ENCODE measurements around the gene CSPG5. TPM values are rescaled to one million over a fixed set of nuclear protein-coding genes. Genes with fewer than 3 reads are reported as not detected.

The CSPG5 gene, protein sequence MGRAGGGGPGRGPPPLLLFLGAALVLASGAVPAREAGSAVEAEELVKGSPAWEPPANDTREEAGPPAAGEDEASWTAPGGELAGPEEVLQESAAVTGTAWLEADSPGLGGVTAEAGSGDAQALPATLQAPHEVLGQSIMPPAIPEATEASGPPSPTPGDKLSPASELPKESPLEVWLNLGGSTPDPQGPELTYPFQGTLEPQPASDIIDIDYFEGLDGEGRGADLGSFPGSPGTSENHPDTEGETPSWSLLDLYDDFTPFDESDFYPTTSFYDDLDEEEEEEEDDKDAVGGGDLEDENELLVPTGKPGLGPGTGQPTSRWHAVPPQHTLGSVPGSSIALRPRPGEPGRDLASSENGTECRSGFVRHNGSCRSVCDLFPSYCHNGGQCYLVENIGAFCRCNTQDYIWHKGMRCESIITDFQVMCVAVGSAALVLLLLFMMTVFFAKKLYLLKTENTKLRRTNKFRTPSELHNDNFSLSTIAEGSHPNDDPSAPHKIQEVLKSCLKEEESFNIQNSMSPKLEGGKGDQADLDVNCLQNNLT
- total RNA-seq: 0.66 and 0.71 TPM in 2 replicates

DNA sequence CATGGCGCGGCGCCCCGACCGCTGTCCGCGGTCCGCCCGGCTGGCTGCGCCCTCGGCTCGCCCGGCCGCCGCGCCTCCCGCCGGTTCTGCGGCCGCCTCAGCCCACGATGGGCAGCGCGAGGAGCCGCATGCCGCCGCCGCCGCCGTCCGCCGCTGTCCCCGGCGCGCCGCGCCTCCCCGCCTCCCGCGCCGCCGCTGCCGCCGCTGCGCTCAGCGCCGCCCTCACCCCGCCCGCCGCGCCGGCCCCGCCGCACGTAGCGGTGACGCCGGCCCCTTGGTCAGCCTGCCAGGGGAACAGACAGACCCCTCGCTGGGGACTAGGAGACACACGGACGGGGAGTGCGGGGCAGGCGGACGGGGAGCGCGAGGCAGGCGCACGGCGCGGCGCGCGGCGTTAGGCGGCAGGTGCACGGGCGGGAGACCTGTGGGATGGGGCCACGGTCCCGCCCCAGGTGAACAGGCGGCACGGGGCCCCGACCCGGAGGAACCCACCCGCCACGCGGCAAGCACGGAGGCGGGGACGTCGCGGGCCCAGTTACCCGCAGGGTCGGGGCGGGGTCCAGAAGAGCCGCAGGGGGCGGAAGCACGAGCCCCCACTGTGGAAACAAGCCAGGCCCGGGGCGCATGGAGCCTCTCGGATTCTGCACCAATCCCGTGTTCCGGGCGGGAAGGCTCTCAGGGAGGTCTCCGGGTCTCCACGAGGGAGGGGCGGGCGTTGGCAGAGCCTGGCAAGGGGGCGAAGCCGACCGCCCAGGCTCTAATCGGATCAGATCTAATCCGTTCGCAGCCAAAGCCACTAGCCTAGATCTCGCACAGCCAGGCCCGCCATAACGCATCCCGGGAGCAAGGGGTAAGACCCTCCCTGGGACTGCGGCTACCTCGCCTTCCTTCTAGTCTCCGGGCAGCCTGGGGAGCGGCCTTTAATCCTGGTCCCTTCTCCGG, at the start of gene CSPG5:
CSPG5 (minus strand) TSS at position 175 of the 942 bp plus-strand sequence; CDS start at position 3, 172 bp downstream.
- DNase-seq (ENCODE audit: low read depth, low spot score): no peak

DNA sequence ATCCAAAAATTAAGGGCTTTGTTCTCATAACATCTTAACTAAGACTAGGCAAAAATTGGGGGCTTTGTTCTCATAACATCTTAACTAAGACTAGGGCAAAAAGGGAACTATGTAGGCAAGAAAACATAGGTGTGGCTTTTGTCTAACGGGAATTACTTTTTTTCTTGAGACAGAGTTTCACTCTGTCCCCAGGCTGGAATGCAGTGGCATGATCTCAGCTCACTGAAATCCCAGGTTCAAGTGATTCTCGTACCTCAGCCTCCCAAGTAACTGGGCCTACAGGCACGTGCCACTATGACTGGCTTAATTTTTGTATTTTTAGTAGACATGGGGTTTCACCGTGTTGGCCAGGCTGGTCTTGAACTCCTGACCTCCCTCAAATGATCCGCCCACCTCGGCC, 49.8 kb upstream of the CSPG5 start:
- no peak for DNase-seq (ENCODE audit: low read depth, low spot score)

DNA sequence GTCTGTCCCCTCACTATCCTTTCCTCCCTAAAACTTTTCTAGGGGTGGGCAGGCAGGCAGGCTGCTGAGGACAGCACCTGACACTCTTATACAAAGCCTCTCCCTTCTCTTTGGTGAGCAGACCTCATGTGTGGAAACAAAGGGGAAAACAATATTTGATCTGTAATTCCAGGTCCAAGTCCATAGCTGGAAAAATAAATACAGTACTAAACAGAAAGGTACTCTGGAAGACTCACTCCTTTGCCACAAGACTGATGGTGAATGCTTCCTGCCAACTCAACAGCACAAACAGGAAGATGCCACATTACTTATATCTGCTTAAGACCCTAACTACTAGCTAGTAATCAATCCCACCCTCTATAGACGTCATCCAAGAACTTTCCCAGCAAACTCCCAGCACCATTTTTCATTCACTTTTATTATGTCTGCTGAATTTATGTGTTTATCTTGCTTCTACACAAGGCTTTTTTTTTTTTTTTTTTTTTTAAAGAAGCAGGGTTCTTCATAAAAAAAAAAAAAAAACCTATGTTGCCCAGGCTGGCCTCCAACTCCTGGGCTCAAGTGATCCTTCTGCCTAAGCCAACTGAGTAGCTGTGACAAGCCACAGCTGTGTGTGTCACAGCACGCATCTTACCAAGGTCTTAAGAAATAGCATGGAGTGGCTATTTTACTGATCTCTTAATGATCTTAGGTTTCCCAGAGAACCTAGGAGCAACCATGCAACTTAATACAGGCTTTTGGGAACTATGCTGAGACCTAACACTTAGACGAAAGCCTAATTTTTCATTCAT, 44.2 kb upstream of the CSPG5 start:
- no peak for DNase-seq (ENCODE audit: low read depth, low spot score)

DNA sequence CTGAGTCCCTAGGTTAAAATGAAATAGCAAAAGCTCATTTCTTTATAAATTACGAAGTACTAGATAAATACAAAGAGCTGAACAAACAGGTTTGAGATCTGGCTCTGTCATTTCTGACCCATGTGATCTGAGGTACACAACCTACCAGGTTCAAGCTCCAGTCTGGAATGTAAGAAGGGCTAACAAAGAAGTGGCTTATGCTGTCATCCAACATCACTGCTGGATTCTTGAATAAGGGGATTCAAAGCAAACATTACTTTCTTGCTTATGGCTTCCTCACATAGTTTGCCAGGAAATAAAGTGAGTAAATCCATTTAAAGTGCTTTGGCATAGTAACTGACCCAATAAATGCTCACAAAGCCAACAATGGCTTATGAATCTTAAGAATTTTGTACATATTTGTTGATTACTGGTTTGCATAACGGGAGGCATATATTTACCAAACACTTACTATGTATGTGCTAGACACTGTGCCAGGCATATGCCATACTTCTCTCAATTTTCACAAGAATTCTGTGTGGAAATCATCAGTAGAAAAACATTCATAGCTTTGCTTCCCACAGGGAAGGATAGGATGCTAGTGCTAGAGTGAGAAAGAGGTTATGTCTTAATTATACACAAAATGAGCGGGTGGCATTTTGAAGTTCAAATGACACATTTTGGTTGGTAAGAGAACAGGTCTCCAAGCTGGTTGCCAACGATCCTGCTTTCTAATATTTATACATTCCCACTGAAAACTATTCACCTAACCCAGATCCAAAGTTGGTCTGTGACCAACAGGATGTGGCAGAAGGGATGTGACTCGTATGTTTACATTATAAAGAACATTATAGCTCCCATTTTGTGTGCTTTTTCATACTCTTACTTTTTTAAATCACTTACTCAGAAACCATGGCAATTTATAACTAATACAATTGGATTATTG, 38.7 kb upstream of the CSPG5 start:
- no peak for DNase-seq (ENCODE audit: low read depth, low spot score)

DNA sequence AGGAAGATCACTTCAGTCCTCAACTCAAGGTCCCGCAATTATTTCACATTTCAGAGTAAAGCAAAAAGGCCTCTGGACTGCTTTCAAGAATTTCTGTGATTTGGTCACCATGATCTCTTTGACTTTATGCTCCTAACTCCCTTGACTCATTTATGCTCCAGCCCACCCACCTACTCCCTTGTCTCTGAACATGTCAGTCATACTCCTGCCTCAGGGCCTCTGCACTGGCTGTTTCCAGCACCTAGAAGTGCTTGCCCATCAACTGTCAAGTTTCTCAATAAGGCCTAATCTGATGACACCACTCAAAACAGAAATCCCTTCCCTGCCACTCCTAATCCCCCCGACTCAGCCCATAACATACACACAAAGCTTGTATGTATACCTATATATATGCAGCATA, 36.1 kb upstream of the CSPG5 start:
- no peak for DNase-seq (ENCODE audit: low read depth, low spot score)

DNA sequence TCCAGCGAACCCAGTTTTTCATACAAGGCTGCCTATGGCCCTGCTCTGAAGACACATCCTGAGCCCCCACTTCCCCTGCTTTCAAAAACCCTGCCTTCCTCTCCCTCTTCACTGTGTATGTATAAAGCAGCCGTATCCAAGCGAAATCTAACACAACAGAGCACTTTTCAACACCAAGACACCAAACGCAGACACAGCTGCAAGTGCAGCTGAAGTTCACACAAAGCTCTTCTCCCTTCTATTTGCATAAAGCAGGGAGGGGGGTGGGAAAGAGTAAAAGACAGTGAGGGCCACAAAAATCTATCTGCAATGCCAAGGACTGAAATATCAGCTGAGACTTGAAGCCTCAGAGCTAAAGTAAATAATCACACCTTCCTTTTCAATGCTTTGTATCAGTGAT, 35.1 kb upstream of the CSPG5 start:
- no peak for DNase-seq (ENCODE audit: low read depth, low spot score)

DNA sequence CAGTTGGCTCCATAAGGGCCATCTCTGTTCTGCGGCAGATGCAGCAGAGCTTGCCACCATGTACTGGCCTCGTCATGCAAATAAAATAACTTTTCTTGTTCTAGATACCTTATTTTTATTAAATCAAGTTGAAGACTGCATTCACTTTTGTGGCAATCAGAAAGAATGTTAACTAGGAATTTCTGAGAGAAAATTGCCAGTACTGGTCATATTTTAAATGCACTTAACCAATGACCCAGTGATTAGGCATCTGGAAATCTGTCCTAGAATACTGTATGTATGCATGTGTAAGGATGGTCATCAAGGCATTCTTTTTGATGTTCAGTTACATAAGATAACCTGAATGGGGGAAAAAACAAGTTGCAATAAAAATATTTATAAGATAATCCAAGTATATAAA, 34.2 kb upstream of the CSPG5 start:
- DNase-seq (ENCODE audit: low read depth, low spot score): no peak

DNA sequence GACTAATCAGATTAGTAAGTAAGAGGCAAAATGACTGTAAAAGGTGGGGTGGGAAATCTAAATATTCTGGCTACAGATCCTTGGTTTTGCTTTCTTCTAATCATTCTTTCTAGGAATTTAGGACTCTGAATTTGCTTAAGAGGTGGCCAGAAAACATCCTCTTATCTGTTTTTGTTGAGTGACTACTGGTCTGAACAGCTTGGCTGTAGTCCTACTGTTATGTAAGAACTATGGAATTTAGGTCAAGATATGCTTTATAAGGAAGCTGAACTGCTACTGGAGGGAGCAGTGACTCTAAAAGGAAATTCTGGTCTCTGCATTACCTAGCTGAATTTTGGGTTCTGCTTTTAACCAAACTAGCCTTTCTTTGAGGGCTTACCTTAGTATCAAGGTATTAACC, 33.5 kb upstream of the CSPG5 start:
- DNase-seq (ENCODE audit: low read depth, low spot score): peak; percentile 17

DNA sequence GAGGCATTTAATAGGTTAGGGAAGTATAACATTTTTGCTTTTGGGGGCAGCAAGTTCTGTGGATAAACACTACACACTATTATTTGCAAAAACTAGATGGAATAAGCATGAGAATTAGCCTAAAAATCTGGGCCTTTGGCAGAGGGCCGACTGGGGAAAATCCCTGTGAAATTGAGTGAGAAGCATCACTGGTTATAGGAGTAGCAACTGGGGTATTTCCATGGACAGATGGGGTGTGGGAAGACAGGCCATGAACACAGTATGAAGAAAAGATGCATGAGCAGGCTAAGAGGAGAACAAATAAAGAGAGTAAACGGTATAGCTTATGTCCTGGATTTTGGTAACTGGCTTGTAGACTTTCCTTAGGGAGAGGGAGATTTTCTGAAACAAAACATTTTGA, 32.9 kb upstream of the CSPG5 start:
- no peak for DNase-seq (ENCODE audit: low read depth, low spot score)

DNA sequence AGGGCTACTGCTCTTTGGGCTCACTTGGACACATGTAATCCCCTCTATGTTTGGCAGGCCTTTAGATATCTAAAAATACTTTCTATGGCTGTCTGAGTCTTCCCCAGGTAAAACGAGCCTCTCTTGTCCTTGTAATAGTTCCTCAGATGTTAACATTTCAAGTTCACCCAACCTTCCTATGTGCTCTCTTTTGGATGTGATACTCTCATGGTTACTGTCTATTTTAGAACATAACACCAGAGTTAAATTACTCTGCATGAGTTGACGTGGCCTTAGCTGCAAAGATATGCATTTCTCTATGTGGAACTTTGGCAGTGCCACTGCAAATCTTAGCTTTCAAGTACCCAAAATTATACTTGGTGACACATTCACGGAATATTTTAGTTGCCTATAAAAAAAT, 31.9 kb upstream of the CSPG5 start:
- no peak for DNase-seq (ENCODE audit: low read depth, low spot score)

DNA sequence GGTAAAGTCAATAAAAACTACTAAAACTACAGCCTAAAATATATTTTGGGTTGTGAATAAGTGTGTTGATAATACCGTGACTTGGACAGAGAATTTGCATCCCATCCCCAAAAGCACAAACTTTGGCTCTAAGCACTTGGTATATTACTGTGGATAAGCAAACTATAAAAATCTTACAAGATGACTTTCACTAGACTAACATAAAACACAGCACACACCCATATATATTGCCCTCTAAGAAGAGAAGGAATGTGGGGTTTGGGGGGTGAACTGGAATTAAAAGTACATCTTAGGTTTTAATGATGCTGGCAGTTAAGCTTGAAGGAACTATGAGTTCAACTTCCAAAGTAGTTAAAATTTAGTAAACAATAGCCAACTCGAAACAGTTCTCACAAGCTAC, 28.7 kb upstream of the CSPG5 start:
- DNase-seq (ENCODE audit: low read depth, low spot score): no peak

DNA sequence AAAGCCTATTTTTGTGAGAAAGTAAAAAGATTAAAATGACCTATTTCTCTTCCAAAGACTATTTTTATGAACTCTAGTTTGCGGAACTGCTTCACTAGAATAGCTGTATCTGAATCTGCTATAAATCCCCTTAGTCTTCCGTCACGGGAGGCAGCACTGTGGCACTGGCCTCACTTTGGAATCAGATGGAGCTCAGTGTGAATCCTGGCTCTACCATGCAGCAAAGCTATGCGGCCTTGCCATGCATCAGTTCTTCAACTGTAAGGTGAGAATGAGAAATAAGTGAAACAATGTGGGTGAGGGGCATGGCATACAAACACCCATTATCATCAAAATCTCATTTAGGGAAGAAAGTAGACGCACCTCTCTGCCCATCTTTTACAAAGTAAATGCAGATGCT, 27.5 kb upstream of the CSPG5 start:
- no peak for DNase-seq (ENCODE audit: low read depth, low spot score)

DNA sequence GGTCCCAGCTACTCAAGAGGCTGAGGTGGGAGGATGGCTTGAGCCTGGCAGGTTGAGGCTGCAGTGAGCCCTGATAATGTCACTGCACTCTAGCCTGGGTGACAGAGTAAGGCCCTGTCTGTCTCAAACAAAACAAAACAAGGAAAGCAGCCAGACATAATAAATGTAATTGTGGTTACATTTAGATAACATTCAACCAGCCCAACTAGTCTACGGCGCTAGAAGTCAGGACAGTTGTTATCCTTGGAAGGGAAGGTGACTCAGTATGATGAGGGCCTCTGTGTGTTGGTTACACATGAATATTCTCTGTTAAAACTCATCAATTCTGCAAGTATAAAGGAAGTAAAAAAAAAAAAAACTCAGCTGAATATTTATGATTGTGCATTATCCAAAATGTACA, 27.0 kb upstream of the CSPG5 start:
- no peak for DNase-seq (ENCODE audit: low read depth, low spot score)

DNA sequence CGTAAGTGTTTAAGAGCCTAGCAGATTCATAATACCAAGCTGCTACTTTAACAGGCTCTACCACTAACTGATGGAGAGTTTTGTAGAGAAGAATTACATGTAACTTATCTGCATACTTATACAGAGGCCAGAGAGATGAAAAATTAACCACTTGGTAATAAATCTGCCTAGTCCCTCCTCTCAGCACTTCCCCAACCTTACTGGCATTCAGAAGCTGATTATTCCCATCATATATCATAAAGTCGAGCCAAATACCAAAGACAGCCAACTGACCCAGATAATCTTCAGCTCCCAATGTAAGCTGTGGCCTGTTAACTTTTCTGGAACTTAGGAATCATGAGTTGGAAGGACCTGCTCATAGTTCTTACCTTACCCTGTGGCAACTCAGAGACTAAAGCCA, 25.5 kb upstream of the CSPG5 start:
- DNase-seq (ENCODE audit: low read depth, low spot score): no peak

DNA sequence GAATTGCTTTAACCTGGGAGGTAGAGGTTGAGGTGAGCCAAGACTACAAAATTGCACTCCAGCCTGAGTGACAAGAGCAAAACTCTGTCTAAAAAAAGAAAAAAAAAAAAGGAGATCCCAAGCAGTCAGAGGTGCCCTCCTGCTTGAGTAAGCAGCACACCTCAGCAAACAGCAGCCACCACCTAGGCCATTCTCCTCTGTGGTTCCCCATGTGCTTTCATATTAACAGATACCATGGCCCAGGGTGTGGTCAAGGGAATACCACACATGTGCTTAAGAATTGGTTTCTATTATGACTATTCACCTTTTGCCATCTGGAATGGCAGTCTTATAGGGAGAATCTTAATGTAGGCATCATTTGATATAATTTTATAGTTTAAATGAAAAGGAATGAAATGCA, 24.7 kb upstream of the CSPG5 start:
- no peak for DNase-seq (ENCODE audit: low read depth, low spot score)

DNA sequence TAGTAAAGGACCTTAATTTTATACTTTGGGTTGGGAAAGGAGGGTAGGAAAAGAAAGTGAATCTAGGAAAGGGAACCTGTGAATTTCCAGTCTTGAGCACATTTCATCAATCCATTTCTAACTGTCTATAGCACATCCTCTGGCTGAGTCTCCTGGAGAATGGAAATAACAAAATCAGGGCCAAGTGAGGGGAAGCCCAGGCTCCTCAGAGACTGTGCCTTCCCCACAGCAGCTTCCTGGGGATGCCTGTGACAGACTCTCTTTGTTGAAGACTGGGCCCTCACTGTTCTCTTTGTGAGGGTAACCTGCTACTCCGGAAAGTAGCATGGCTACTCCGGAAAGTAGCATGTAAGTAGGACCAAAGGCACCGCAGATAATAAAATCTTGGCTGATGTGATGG, 22.6 kb upstream of the CSPG5 start:
- DNase-seq (ENCODE audit: low read depth, low spot score): no peak

DNA sequence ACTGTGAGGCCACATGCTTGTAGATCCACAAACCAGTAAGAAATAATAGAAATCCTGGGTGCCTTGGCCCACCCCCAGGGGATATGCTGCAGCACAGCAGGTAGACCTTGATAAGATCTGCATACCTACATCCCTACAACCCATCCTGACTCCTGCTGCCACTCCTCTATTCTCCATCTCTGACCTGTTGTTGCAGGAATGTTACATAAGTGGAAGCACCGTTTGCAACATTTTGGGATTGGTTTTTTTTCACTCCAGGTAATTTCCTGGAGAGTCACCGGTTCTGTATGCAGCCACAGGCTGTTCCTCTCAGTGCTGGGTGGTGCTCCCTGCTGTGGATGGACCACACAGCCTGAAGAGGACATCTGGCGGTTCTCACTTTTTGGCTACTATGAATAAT, 16.1 kb upstream of the CSPG5 start:
- no peak for DNase-seq (ENCODE audit: low read depth, low spot score)

DNA sequence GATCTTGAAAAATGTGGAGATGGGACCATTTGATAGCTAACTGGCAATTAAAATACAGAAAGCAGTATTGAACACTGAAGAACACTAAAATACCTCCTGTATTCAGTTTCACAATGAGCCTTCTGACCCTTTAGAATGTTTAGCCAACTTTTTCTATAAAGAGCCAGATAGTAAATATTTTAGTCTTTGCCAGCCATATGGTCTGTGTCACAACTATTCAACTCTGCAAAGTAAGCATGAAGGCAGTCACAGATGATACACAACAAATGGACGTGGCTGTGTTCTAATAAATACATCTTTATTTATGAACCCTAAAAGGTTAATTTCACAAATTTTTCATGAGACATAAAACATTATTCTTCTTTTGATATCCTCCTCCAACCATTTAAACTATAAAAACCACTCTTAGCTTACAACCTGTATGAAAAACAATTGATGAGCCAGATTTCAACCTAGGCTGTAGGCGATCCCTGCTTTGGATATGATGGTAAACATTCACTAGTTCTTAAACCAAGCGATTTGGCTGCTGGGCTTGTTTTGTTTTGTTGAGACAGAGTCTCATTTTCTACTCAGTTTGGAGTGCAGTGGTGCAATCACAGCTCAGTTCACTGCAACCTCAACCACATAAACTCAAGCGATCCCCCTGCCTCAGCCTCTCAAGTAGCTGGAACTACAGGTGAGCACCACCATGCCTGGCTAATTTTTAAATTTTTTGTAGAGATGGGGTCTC, 13.6 kb upstream of the CSPG5 start:
- no peak for DNase-seq (ENCODE audit: low read depth, low spot score)

DNA sequence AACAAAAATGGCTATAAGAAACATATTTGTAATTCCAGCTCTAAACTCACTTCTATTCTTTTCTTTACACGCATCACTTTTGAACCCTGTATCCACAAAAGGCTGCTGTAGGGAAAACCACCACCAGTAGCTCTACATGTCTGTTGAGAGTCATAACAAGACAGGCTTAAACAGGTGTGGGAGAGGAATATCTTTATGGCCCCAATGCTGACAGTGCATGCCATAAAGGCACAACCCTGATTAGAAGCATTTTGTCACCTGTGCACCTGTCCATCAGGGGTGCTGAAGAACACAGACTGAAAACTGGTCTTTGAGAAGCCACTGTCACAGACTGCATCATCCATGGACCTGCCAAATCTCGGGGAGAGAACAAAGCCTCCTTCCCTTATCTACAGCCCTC, 11.6 kb upstream of the CSPG5 start:
- DNase-seq (ENCODE audit: low read depth, low spot score): no peak

DNA sequence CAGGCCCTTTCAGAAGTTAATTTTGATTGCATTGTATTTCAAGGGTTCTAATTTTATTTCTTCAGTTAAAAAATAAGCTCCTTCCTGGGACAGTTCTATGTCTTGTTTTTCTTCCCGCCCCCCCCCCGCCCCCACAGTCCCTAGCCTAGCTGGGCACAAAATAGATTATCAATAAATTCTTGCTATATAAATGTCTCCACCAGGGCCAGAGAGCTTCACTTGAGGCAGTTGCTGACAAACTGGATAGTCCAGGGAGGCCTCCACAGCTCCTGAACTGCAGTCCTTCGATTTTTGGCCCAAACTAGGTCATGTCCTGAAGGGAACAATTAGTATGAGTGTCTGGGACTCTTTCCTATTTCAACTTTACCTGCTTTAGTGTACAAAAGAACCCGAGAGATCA, 9.9 kb upstream of the CSPG5 start:
- DNase-seq (ENCODE audit: low read depth, low spot score): no peak
